NT2/D1 (cell line): ENCODE data around the gene POMC.

Experiments
- DNase-seq: peaks from one replicate; pipeline ENCODE4 v3.0.0-alpha.2; 2011; ENCODE audit warnings: low read depth, low spot score
- H3K27me3 ChIP-seq: 2 replicates; pipeline ENCODE4 v1.6.0; 2011; ENCODE audit warnings: mild to moderate bottlenecking; ENCODE audit not compliant: insufficient read length, insufficient read depth
- H3K36me3 ChIP-seq: 2 replicates; pipeline ENCODE4 v1.6.1; 2011; ENCODE audit warnings: mild to moderate bottlenecking, low read length, mixed read lengths; ENCODE audit not compliant: insufficient read depth, insufficient read length
- H3K4me1 ChIP-seq: 2 replicates; pipeline ENCODE4 v1.5.1; 2011; ENCODE audit not compliant: insufficient read depth, insufficient read length
- H3K4me3 ChIP-seq: 2 replicates; pipeline ENCODE4 v1.5.1; 2011; ENCODE audit warnings: low read depth; ENCODE audit not compliant: insufficient read length
- H3K9ac ChIP-seq: 2 replicates; pipeline ENCODE4 v1.6.0; 2011; ENCODE audit warnings: low read depth; ENCODE audit not compliant: insufficient read length
- H3K9me3 ChIP-seq: 2 replicates; pipeline ENCODE4 v1.5.1; 2011; ENCODE audit warnings: mild to moderate bottlenecking, low read length; ENCODE audit not compliant: insufficient read depth
- SUZ12 ChIP-seq: IDR thresholded peaks from 2 replicates; pipeline ENCODE4 v1.6.1; 2011; ENCODE audit not compliant: insufficient read length, insufficient read depth; ENCODE audit errors: extremely low read depth
- YY1 ChIP-seq: IDR thresholded peaks from 2 replicates; pipeline ENCODE4 v1.6.1; 2011; ENCODE audit not compliant: insufficient read length, insufficient read depth
- ZNF274 ChIP-seq: IDR thresholded peaks from 2 replicates; pipeline ENCODE4 v1.6.1; 2011; ENCODE audit warnings: mild to moderate bottlenecking, low read depth, low read length

Gene POMC

GRCh38 chr2:25119263-25119662 is 49.1 kb downstream of the POMC start:
- Histone ChIP-seq H3K9me3 (no peaks in the 10 kb centered on the region), H3K4me1 (peaks cover 3% of the 10 kb centered on the region), H3K36me3 (peaks cover 2% of the 10 kb centered on the region), H3K9ac (no peak overlapping the region), H3K27me3 (no peaks in the 10 kb centered on the region), H3K4me3 (no peak overlapping the region)
- no peak for DNase-seq
- TF ChIP-seq ZNF274, result no peak
- no peak for TF ChIP-seq SUZ12
- TF ChIP-seq YY1, result no peak

- Histone ChIP-seq H3K27me3 (no peaks in the 10 kb centered on the region), H3K9ac (no peak overlapping the region), H3K36me3 (no peaks in the 10 kb centered on the region), H3K9me3 (no peaks in the 10 kb centered on the region), H3K4me1 (peaks cover 3% of the 10 kb centered on the region), H3K4me3 (no peak overlapping the region)
- TF ChIP-seq ZNF274, result no peak
- no peak for TF ChIP-seq YY1
- TF ChIP-seq SUZ12, result no peak
- no peak for DNase-seq
Measured at GRCh38 chr2:25116956-25117355, 51.4 kb downstream of the POMC start.

GRCh38 chr2:25115902-25116301 is 52.5 kb downstream of the POMC start:
- TF ChIP-seq YY1 (no peak), SUZ12 (no peak), ZNF274 (no peak)
- H3K27me3 ChIP-seq, result no peaks in the 10 kb centered on the region
- H3K4me3 ChIP-seq, result no peak overlapping the region
- peaks cover 3% of the 10 kb centered on the region for H3K4me1 ChIP-seq
- no peak for DNase-seq
- no peaks in the 10 kb centered on the region for H3K36me3 ChIP-seq
- H3K9me3 ChIP-seq, result no peaks in the 10 kb centered on the region
- H3K9ac ChIP-seq, result no peak overlapping the region

- DNase-seq, result no peak
- Histone ChIP-seq H3K27me3 (no peaks in the 10 kb centered on the region), H3K36me3 (no peaks in the 10 kb centered on the region), H3K4me1 (peaks cover 3% of the 10 kb centered on the region), H3K4me3 (no peak overlapping the region), H3K9me3 (no peaks in the 10 kb centered on the region), H3K9ac (no peak overlapping the region)
- no peak for TF ChIP-seq SUZ12
- no peak for TF ChIP-seq YY1
- TF ChIP-seq ZNF274, result no peak
Measured at GRCh38 chr2:25115249-25115883, 53.0 kb downstream of the POMC start.

- no peak for TF ChIP-seq SUZ12
- TF ChIP-seq YY1, result no peak
- TF ChIP-seq ZNF274, result no peak
- H3K9me3 ChIP-seq, result no peaks in the 10 kb centered on the region
- no peaks in the 10 kb centered on the region for H3K36me3 ChIP-seq
- peaks cover 3% of the 10 kb centered on the region for H3K4me1 ChIP-seq
- no peak overlapping the region for H3K4me3 ChIP-seq
- no peak for DNase-seq
- no peaks in the 10 kb centered on the region for H3K27me3 ChIP-seq
- H3K9ac ChIP-seq, result no peak overlapping the region
Measured at GRCh38 chr2:25112113-25112512, 56.3 kb downstream of the POMC start.
